ENCODE results near the gene PDE4B.

DNA sequence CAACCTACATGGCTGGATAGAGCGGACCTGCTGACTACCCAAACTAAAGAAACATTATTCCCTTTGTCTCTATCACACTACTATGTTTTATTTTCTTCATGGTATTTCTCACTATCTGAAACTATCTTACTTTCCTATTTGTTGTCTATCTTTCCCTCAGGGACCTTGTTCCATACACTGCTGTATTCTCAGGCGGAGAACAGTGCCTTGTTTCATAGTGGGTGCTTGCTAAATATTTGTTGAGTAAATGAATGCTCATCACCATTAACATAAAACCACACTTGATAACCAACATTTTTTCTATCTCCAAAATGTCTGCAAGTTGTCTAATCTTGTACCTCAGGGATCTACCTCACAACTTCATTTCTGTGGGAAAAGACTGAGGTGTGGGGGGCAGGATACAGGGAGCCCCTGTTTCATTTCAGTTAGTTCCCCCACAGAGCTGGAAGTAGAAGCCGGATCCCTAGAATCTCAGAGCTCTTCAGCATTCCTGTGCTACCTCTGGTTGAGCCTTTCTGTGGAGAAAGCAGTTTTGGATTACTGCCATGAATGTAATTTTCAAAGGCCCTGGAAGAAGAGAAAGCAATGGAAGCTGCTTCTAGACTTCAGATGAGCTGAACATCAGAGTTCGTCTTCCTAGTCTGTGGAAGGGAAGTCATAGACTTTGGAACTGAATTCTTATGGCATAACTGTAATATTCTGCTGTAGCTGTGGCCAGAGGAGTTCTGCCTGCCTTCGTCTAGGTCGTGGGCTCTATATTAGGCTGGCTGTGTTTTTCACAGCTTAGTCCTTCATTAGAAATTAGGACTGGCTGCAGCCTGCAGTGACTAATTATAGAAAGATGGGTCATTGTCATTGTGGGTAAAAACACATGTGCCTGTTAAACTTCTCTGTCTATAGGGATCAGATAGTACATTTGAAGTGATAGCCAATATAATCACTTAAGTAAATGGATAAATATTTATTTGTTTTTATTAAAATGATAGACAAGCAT, 448.1 kb downstream of the PDE4B start:
- TF ChIP-seq CTCF (conservative IDR thresholded peaks at IDR 0.05 in 1 of 2, IDR thresholded peaks at IDR 0.05 in 1 of 2; ENCODE audit: extremely low read depth in 1 of 2, insufficient read depth in 1 of 2, low read depth in 1 of 2, low read length in 2 of 2) = no peak
- TF ChIP-seq EZH2 (IDR thresholded peaks at IDR 0.05; ENCODE audit: borderline replicate concordance, low read length) = no peak
